ENCODE measurements around the gene NDRG2. TPM values are rescaled to one million over a fixed set of nuclear protein-coding genes. Genes with fewer than 3 reads are reported as not detected.

NDRG2 gene
- total and polyA plus RNA-seq, 9 of the 15 experiments (the other 6 are each of a cell fraction or from before 2014, with no cell fraction given) = 10.1 to 105 (median 41.0) TPM

- H3K36me3 ChIP-seq (ENCODE audit: control insufficient read depth, insufficient read depth, low read length) = no peaks in the 10 kb centered on the region
- TF ChIP-seq ZNF143 (CRISPR knock-in tag; IDR thresholded peaks at IDR 0.05) (no peak), ZNF253 (CRISPR knock-in tag; conservative IDR thresholded peaks at IDR 0.05) (no peak), HDAC3 (IDR thresholded peaks at IDR 0.05; ENCODE audit: borderline replicate concordance, partially characterized antibody) (no peak), CREB5 (CRISPR knock-in tag; IDR thresholded peaks at IDR 0.05) (no peak), CTCF (IDR thresholded peaks at IDR 0.05 in 2 of 3, conservative IDR thresholded peaks at IDR 0.05 in 1 of 3; ENCODE audit: insufficient read depth in 2 of 3, low read depth in 1 of 3, low read length in 3 of 3) (no peak), ZBTB2 (IDR thresholded peaks at IDR 0.05) (no peak)
- intact Hi-C loops (cut with micrococcal nuclease) (no loop called here), in situ Hi-C loops (cut with MboI) (no loop called here)
- H3K4me3 ChIP-seq = no peak overlapping the region
- H3K27ac ChIP-seq (ENCODE audit: extremely low read depth, low read depth, low read length) = no peak overlapping the region
- H3K9ac ChIP-seq (ENCODE audit: insufficient read depth in 1 of 2, low read depth in 2 of 2, low read length in 2 of 2) = no peak overlapping the region
- BruUV-seq (replicated peaks) = no TSS peak
- H3K4me1 ChIP-seq (replicated peaks in 1 of 2; ENCODE audit: control insufficient read depth in 2 of 2, insufficient read depth in 2 of 2, low read length in 2 of 2) = peaks cover 2 to 41% of the 10 kb centered on the region in 2 experiments; a peak in 3 of 5 replicates
- H3K4me2 ChIP-seq (ENCODE audit: insufficient read depth, low read length) = no peak overlapping the region
- H3K9me3 ChIP-seq (replicated peaks; ENCODE audit: control insufficient read depth, insufficient read depth, low read depth, low read length) = no peaks in the 10 kb centered on the region
- no peak for ATAC-seq
- no peaks in the 10 kb centered on the region for H4K20me1 ChIP-seq (replicated peaks; ENCODE audit: control insufficient read depth, insufficient read depth, low read length)
- H3K27me3 ChIP-seq (ENCODE audit: control insufficient read depth in 2 of 2, insufficient read depth in 2 of 2, low read length in 2 of 2) = no peaks in the 10 kb centered on the region
- ChIA-PET CTCF (ENCODE audit: low intra/inter-chr PET ratio) (no interaction called here), POLR2A (interaction anchor here (0.6 to 0.7 kb wide), 2 partner anchors 12 to 139 kb away, joined by 3 read pairs; no protein-coding TSS in a partner anchor)
- WGBS (ENCODE audit: insufficient coverage, low coverage, missing lambda C conversion rate) = 90% methylated on average over 7 of the region's 9 CpGs
- DNase-seq (ENCODE audit: extremely low read depth in 1 of 4, low spot score in 3 of 4) = no peak
- no peaks in the 10 kb centered on the region for H3K9me1 ChIP-seq (ENCODE audit: control insufficient read depth, insufficient read depth, low read length)
- FAIRE-seq = no peak
- H2AFZ ChIP-seq (ENCODE audit: low read depth, low read length) = no peak overlapping the region
- no peaks in the 10 kb centered on the region; the same call in 2 of the 3 replicates for H3K79me2 ChIP-seq (ENCODE audit: control insufficient read depth, insufficient read depth, low read length)
Observed at GRCh38 chr14:21072781-21073339, 48.0 kb upstream of the NDRG2 start.

Measured in K562 (cell line).